Smooth muscle cell (in vitro differentiated cells): ENCODE measurements around the gene CHCHD4. TPM values are rescaled to one million over a fixed set of nuclear protein-coding genes. Genes with fewer than 3 reads are reported as not detected.

Experiments
- DNase-seq: peaks from one replicate; lab custom pipeline; 2025; ENCODE audit not compliant: unreplicated experiment; lab: John Stamatoyannopoulos, UW
- H2AFZ ChIP-seq: fragments of 200-600 bp; sonication (generic); 2 replicates; pipeline ENCODE4 v1.6.0; 2016; ENCODE audit warnings: antibody characterized with exemption, low read depth, mild to moderate bottlenecking
- H3F3A ChIP-seq: fragments of 200-600 bp; sonication (generic); 2 replicates; pipeline ENCODE4 v1.6.0; 2017; ENCODE audit warnings: antibody characterized with exemption, low read depth
- H3K27ac ChIP-seq: fragments of 200-600 bp; sonication (generic); 2 replicates; pipeline ENCODE4 v1.5.1; 2016; ENCODE audit warnings: low read depth, mild to moderate bottlenecking
- H3K27me3 ChIP-seq: fragments of 200-600 bp; sonication (generic); 2 replicates; pipeline ENCODE4 v1.6.1; 2016; ENCODE audit warnings: low read depth, mild to moderate bottlenecking
- H3K36me3 ChIP-seq: fragments of 200-600 bp; sonication (generic); 2 replicates; pipeline ENCODE4 v1.5.1; 2016; ENCODE audit warnings: low read depth
- H3K4me1 ChIP-seq: fragments of 200-600 bp; sonication (generic); 2 replicates; pipeline ENCODE4 v1.5.1; 2016; ENCODE audit warnings: low read depth
- H3K4me2 ChIP-seq: fragments of 200-600 bp; sonication (generic); 2 replicates; pipeline ENCODE4 v1.6.0; 2016; ENCODE audit warnings: mild to moderate bottlenecking
- H3K4me3 ChIP-seq: fragments of 200-600 bp; sonication (generic); 2 replicates; pipeline ENCODE4 v1.5.1; 2016; ENCODE audit warnings: mild to moderate bottlenecking
- H3K79me2 ChIP-seq: fragments of 200-600 bp; sonication (generic); 2 replicates; pipeline ENCODE4 v1.6.0; 2016; ENCODE audit warnings: low read depth, mild to moderate bottlenecking
- H3K9ac ChIP-seq: fragments of 200-600 bp; sonication (generic); 2 replicates; pipeline ENCODE4 v1.6.0; 2016; ENCODE audit warnings: low read depth
- H3K9me3 ChIP-seq: fragments of 200-600 bp; sonication (generic); replicated peaks from 2 replicates; pipeline ENCODE4 v1.5.1; 2016; ENCODE audit warnings: low read depth
- H4K20me1 ChIP-seq: fragments of 200-600 bp; sonication (generic); 2 replicates; pipeline ENCODE4 v1.6.0; 2016; ENCODE audit warnings: low read depth
- WGBS: methylation state at CpG from one replicate; pipeline ENCODE4 v1.1.7; 2016; ENCODE audit warnings: low lambda C conversion rate; 5-methylcytosine and 5-hydroxymethylcytosine counted together
- polyA plus RNA-seq: library from polyadenylated mRNA; unstranded; fragments of >200 nt; fragmentation: Nextera tagmentation; extraction: Ambion mirVana; gene quantifications from 2 replicates; pipeline ENCODE4 v1.2.1, GENCODE V29; 2016
- total RNA-seq: library from RNA; depleted of rRNA; stranded (reverse); fragments of >200 nt; gene quantifications from 2 replicates; pipeline ENCODE4 v1.2.3, GENCODE V29; 2014
- TF ChIP-seq, protein P1 (sequence below): fragments of 200-600 bp; sonication (generic); IDR thresholded peaks from 2 replicates; pipeline ENCODE4 v1.5.1; 2017; ENCODE audit warnings: borderline replicate concordance, mild to moderate bottlenecking, antibody characterized with exemption; ENCODE audit not compliant: insufficient read depth, poor library complexity, severe bottlenecking

CHCHD4 gene
- total RNA-seq (8.7 and 11.2 TPM in 2 replicates), polyA plus RNA-seq (9.5 and 12.0 TPM in 2 replicates)

DNA sequence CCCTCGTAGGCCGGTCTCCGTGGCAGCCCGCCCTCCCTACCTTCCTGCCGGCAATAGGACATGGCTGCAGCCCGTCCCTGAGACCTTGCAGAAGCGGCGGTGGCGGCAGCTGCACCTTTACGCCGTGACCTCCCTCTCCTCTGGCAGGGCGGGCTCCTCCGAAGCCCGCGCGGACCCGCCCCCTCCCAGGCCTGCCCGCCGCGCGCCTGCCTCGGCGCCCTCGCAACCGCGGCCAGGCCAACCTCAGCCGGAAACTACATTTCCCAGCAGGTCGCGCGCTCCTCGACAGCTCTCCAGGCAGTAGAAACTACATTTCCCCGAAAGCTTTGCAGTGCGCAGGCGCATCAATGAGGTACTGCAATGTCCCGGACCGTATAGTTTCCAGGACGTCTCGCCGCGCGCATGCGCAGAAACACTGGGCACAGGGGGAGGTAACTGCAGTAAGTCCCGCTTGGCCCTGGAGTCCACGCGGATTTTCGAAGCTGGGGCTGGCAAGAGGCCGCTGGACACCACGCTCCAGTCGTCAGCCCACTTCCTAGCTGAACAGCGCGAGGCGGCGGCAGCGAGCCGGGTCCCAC lies at the start of gene CHCHD4, which contains the start of gene TMEM43:
Gene CHCHD4, minus strand, starts transcription at position 256 of the 578 bp plus-strand sequence. Its CDS starts 194 bp downstream, at position 62.
Gene TMEM43, plus strand, starts transcription at position 438 of the 578 bp plus-strand sequence. CDS start 142 bp downstream, outside the sequence.
- Histone ChIP-seq H3K27me3 (no peaks in the 10 kb centered on the region), H3K4me1 (peaks cover 16% of the 10 kb centered on the region), H3F3A (peaks cover 7% of the 10 kb centered on the region), H3K27ac (peak within 1 kb of the TSS; percentile 85), H3K9ac (peak within 1 kb of the TSS; percentile 87), H3K4me3 (peak within 1 kb of the TSS; percentile 82), H3K4me2 (peak within 1 kb of the TSS; percentile 97), H3K36me3 (peaks cover 3% of the 10 kb centered on the region), H4K20me1 (peaks cover 38% of the 10 kb centered on the region), H2AFZ (peak within 1 kb of the TSS; percentile 96), H3K9me3 (no peaks in the 10 kb centered on the region), H3K79me2 (peaks cover 45% of the 10 kb centered on the region)
- DNase-seq: peak; percentile 85
- TF ChIP-seq, protein P1, sequence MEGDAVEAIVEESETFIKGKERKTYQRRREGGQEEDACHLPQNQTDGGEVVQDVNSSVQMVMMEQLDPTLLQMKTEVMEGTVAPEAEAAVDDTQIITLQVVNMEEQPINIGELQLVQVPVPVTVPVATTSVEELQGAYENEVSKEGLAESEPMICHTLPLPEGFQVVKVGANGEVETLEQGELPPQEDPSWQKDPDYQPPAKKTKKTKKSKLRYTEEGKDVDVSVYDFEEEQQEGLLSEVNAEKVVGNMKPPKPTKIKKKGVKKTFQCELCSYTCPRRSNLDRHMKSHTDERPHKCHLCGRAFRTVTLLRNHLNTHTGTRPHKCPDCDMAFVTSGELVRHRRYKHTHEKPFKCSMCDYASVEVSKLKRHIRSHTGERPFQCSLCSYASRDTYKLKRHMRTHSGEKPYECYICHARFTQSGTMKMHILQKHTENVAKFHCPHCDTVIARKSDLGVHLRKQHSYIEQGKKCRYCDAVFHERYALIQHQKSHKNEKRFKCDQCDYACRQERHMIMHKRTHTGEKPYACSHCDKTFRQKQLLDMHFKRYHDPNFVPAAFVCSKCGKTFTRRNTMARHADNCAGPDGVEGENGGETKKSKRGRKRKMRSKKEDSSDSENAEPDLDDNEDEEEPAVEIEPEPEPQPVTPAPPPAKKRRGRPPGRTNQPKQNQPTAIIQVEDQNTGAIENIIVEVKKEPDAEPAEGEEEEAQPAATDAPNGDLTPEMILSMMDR: no peak
- under 1% methylated on average over 50 of the region's 55 CpGs for WGBS

DNA sequence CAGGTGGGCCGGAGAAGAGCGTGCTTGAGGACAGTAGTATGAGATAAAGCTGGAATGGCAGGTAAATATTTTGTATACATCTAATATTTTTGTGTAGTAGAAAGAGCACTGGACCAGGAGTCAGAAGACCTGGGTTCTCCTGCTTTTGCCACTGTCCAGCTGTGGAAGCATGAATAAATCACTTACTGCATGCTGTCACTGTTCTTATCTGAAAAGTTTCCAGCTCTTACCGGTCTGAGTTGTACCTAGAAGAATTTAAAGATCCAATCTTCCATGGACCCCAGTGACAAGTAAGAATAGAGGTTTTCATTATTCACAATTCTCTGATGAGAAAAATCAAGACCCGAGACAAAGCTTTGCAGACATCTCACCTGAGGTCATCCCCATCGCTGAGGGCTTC lies 47.8 kb upstream of the CHCHD4 start:
- H2AFZ ChIP-seq: no peak overlapping the region
- H3K27ac ChIP-seq: no peak overlapping the region
- no peak overlapping the region for H3K4me2 ChIP-seq
- no peaks in the 10 kb centered on the region for H3K9me3 ChIP-seq
- H3K4me1 ChIP-seq: peaks cover 7% of the 10 kb centered on the region
- H3K4me3 ChIP-seq: no peak overlapping the region
- peaks cover 39% of the 10 kb centered on the region for H4K20me1 ChIP-seq
- no peaks in the 10 kb centered on the region for H3F3A ChIP-seq
- no peaks in the 10 kb centered on the region for H3K27me3 ChIP-seq
- TF ChIP-seq, protein P1: no peak
- no peak for DNase-seq
- WGBS: 95% methylated on average over 5 of the region's 5 CpGs
- peaks cover 39% of the 10 kb centered on the region for H3K79me2 ChIP-seq
- peaks cover 27% of the 10 kb centered on the region for H3K36me3 ChIP-seq
- H3K9ac ChIP-seq: no peak overlapping the region

DNA sequence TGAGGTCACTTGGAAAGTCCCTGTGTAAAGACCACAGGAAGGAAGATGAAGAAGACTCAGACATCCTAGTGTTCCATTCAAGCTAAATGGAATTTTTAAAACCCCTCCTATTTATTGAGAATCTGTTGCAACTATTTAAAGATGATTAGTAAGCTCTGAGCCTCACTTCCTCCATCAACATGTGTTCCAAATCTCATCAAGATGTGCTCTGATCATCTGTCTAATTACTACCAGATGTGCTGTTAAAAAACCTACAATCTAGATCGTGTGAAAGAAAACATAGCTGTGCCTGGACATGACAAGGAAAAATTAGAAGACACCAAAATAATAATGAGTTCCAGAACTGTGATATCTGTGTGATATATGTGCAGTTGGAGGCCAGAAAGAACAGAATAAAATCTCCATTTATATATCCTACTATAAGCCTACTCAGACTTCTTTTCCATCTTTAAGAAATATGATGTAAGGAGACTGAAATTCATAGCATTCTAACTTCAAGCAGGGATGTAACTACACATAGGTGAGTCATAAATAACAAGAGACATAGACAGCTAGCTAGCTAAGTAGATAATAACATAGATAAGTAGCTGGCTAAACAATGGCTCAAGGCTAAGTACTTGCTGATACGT lies 46.0 kb upstream of the CHCHD4 start:
- H3F3A ChIP-seq: no peaks in the 10 kb centered on the region
- WGBS: 52% methylated on average over 2 of the region's 2 CpGs
- DNase-seq: no peak
- no peak overlapping the region for H2AFZ ChIP-seq
- peaks cover 23% of the 10 kb centered on the region for H3K79me2 ChIP-seq
- peak overlapping the region; percentile 80 for H3K27ac ChIP-seq
- no peaks in the 10 kb centered on the region for H3K9me3 ChIP-seq
- H3K27me3 ChIP-seq: no peaks in the 10 kb centered on the region
- no peak overlapping the region for H3K4me2 ChIP-seq
- peaks cover 28% of the 10 kb centered on the region for H4K20me1 ChIP-seq
- H3K9ac ChIP-seq: no peak overlapping the region
- TF ChIP-seq, protein P1: no peak
- peaks cover 29% of the 10 kb centered on the region for H3K36me3 ChIP-seq
- H3K4me3 ChIP-seq: no peak overlapping the region
- no peaks in the 10 kb centered on the region for H3K4me1 ChIP-seq

DNA sequence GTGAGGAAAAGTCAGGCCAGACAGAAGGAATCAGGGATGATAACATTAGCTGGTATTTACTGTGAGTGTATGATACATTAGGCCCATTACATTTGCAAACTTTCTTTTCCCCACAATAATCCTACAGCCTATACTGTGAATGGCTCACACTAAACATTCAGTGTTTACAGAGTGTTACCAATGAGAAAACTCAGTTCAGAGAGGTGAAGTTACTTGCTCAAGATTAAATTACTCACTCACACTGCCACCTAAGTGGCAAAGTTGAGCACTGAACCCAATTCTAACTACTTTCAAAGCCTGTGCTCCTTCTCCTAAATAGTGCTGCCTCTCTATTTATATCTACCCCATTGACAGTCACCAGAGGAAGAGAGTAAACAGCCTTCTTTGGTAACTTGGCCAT lies 45.2 kb upstream of the CHCHD4 start:
- Histone ChIP-seq H3K79me2 (peaks cover 16% of the 10 kb centered on the region), H3K27me3 (no peaks in the 10 kb centered on the region), H3F3A (no peaks in the 10 kb centered on the region), H3K9ac (peak overlapping the region; percentile 15), H3K4me2 (no peak overlapping the region), H3K4me3 (no peak overlapping the region), H3K27ac (peak overlapping the region; percentile 80), H3K4me1 (no peaks in the 10 kb centered on the region), H3K9me3 (no peaks in the 10 kb centered on the region), H2AFZ (no peak overlapping the region), H4K20me1 (peaks cover 20% of the 10 kb centered on the region), H3K36me3 (peaks cover 36% of the 10 kb centered on the region)
- TF ChIP-seq, protein P1: no peak
- DNase-seq: no peak
